Endothelial cell of umbilical vein (primary cell): Measurements from ENCODE around the gene FBXW11. TPM values are rescaled to one million over a fixed set of nuclear protein-coding genes. Genes with fewer than 3 reads are reported as not detected.

Experiments used
- BruUV-seq: library from RNA; stranded (reverse); fragments of 400-500 nt; replicated peaks from 2 replicates; lab custom pipeline; 2021; lab: Mats Ljungman, UMichigan
- CTCF ChIA-PET: fragments of 300-600, 350-600 bp; sonication (Branson Sonifier 250); formaldehyde crosslinking; loops from one replicate; lab custom pipeline; 2021; ENCODE audit warnings: antibody characterized with exemption, inconsistent platforms; lab: Charles Lee
- POLR2A ChIA-PET: fragments of 300-600, 350-600 bp; sonication (Branson Sonifier 250); formaldehyde crosslinking; loops from one replicate; lab custom pipeline; 2021; ENCODE audit warnings: antibody characterized with exemption, inconsistent platforms; lab: Charles Lee
- DNase-seq: peaks from one replicate; pipeline ENCODE4 v3.0.0-alpha.2; 2011; ENCODE audit warnings: low read depth, low spot score
- FAIRE-seq: peaks from 2 replicates; lab custom pipeline; 2011; peaks lifted over from hg19 to GRCh38; lab: Jason Lieb, UNC
- H2AFZ ChIP-seq: 2 replicates; pipeline ENCODE4 v1.6.0; 2012; ENCODE audit warnings: low read depth, low read length, control low read depth, inconsistent platforms
- H3K27ac ChIP-seq: 2 replicates; pipeline ENCODE4 v1.5.1; 2011; ENCODE audit warnings: low read depth, mild to moderate bottlenecking, control low read depth, low read length, moderate library complexity; ENCODE audit not compliant: insufficient read depth
- H3K27me3 ChIP-seq, 2 experiments: 2 replicates each; pipeline versions ENCODE4 v1.6.0 to v1.6.1; 2011; ENCODE audit warnings: low read length in 2 of 2, mixed read lengths in 1 of 2; ENCODE audit not compliant: control insufficient read depth in 2 of 2, insufficient read depth in 2 of 2
- H3K36me3 ChIP-seq, 2 experiments: 2 replicates in 1 of 2; 3 replicates in 1 of 2; pipeline ENCODE4 v1.5.1; 2011; ENCODE audit warnings: low read length in 2 of 2, mild to moderate bottlenecking in 1 of 2, moderate library complexity in 1 of 2; ENCODE audit not compliant: control insufficient read depth in 2 of 2, insufficient read depth in 2 of 2; ENCODE audit errors: extremely low read depth in 1 of 2
- H3K4me1 ChIP-seq: 3 replicates; pipeline ENCODE4 v1.5.1; 2011; ENCODE audit warnings: mild to moderate bottlenecking, low read length; ENCODE audit not compliant: control insufficient read depth, insufficient read depth; ENCODE audit errors: extremely low read depth
- H3K4me2 ChIP-seq: 2 replicates; pipeline ENCODE4 v1.6.1; 2011; ENCODE audit warnings: low read length, control low read depth, mixed read lengths; ENCODE audit not compliant: insufficient read depth
- H3K4me3 ChIP-seq, 3 experiments: fragments of 200-600 bp in 1 of 3; sonication (generic), shearing (Covaris generic) in 1 of 3; replicated peaks in 1 of 3; 2 replicates each; pipeline ENCODE4 v1.5.1; 2011 to 2016; ENCODE audit warnings: control low read depth in 3 of 3, low read length in 3 of 3, mild to moderate bottlenecking in 2 of 3, inconsistent platforms in 1 of 3, low read depth in 1 of 3, moderate library complexity in 1 of 3; ENCODE audit not compliant: insufficient read depth in 1 of 3
- H3K79me2 ChIP-seq: 2 replicates; pipeline ENCODE4 v1.6.0; 2012; ENCODE audit warnings: low read length, inconsistent platforms; ENCODE audit not compliant: control insufficient read depth, insufficient read depth
- H3K9ac ChIP-seq: replicated peaks from 2 replicates; pipeline ENCODE3; 2011; ENCODE audit warnings: low read length, control low read depth; ENCODE audit not compliant: insufficient read depth; ENCODE audit errors: extremely low read depth
- H3K9me1 ChIP-seq: replicated peaks from 3 replicates; pipeline ENCODE4 v1.6.0; 2011; ENCODE audit warnings: mild to moderate bottlenecking, low read length; ENCODE audit not compliant: control insufficient read depth, insufficient read depth; ENCODE audit errors: extremely low read depth
- H3K9me3 ChIP-seq: replicated peaks from 2 replicates; pipeline ENCODE4 v1.5.1; 2012; ENCODE audit warnings: low read length, inconsistent platforms; ENCODE audit not compliant: control insufficient read depth, insufficient read depth
- H4K20me1 ChIP-seq: replicated peaks from 2 replicates; pipeline ENCODE3; 2011; ENCODE audit warnings: mild to moderate bottlenecking, low read length; ENCODE audit not compliant: control insufficient read depth, insufficient read depth; ENCODE audit errors: extremely low read depth
- CTCF ChIP-seq, 2 donors: IDR thresholded peaks; 1 replicate in 1 of 2; 2 replicates in 1 of 2; pipeline ENCODE4 v1.5.1; 2011; ENCODE audit warnings: low read length in 2 of 2, mild to moderate bottlenecking in 2 of 2, moderate library complexity in 2 of 2, control low read depth in 1 of 2, inconsistent platforms in 1 of 2, low read depth in 1 of 2; ENCODE audit not compliant: insufficient read depth in 1 of 2; ENCODE audit errors: extremely low read depth in 1 of 2
- EZH2 ChIP-seq: IDR thresholded peaks from 2 replicates; pipeline ENCODE4 v1.6.1; 2012; ENCODE audit warnings: borderline replicate concordance, low read depth, mild to moderate bottlenecking, moderate library complexity, low read length, inconsistent platforms; ENCODE audit not compliant: severe bottlenecking
- FOS ChIP-seq: IDR thresholded peaks from 2 replicates; pipeline ENCODE4 v1.6.1; 2011; ENCODE audit warnings: mild to moderate bottlenecking, low read length, moderate library complexity, borderline replicate concordance; ENCODE audit not compliant: insufficient read depth
- GATA2 ChIP-seq: IDR thresholded peaks from 2 replicates; pipeline ENCODE4 v1.7.0; 2011; ENCODE audit warnings: low read depth, mild to moderate bottlenecking, moderate library complexity, mixed read lengths, low read length; ENCODE audit not compliant: insufficient read length, insufficient read depth
- JUN ChIP-seq: IDR thresholded peaks from 2 replicates; pipeline ENCODE4 v1.6.1; 2011; ENCODE audit warnings: borderline replicate concordance, low read depth; ENCODE audit not compliant: insufficient read length, insufficient read depth
- MAX ChIP-seq: IDR thresholded peaks from 2 replicates; pipeline ENCODE4 v1.6.1; 2011; ENCODE audit not compliant: insufficient read depth, insufficient read length
- MYC ChIP-seq: IDR thresholded peaks from one replicate; pipeline ENCODE4 v1.6.1; 2011; ENCODE audit warnings: mild to moderate bottlenecking, low read depth, low read length
- POLR2A ChIP-seq: IDR thresholded peaks from 2 replicates; pipeline ENCODE4 v1.6.1; 2012; ENCODE audit warnings: low read depth, mild to moderate bottlenecking, control low read depth, low read length
- POLR2AphosphoS5 ChIP-seq: IDR thresholded peaks from 2 replicates; pipeline ENCODE4 v1.6.1; 2012; ENCODE audit warnings: low read depth, mild to moderate bottlenecking, control low read depth, low read length, moderate library complexity; ENCODE audit not compliant: insufficient read depth
- dilution Hi-C: fragments of 300-500 bp; cut with MboI; formaldehyde crosslinking; loops from one replicate; pipeline ENCODE4 v1.15.0; 2019; ENCODE audit warnings: low sequenced_read_pairs; ENCODE audit not compliant: extremely low pct_ligation_motif_present
- intact Hi-C: fragments of 100-400 bp; cut with micrococcal nuclease; formaldehyde crosslinking; loops from one replicate; pipeline ENCODE4 v1.10.0; 2022
- polyA plus RNA-seq, 4 experiments: library from polyadenylated mRNA; depleted of rRNA in 3 of 4; stranded (reverse) in 3 of 4; unstranded in 1 of 4; fragments of >200 nt; gene quantifications; 2 replicates each; pipeline versions ENCODE4 v1.2.1 to v1.2.3, GENCODE V29; 2011 to 2012; ENCODE audit warnings: missing spikeins in 1 of 4
- total RNA-seq: library from RNA; stranded (reverse); gene quantifications from 2 replicates; pipeline ENCODE4 v1.2.3, GENCODE V29; 2021

Gene FBXW11
- total and polyA plus RNA-seq, 2 donors (not counting 3 experiments of a cell fraction or from before 2014, with no cell fraction given): 30.7 to 44.7 TPM

GRCh38 chr5:171848006-171848405 is 158.4 kb downstream of the FBXW11 start:
- Histone ChIP-seq H3K79me2 (no peaks in the 10 kb centered on the region), H3K9me3 (no peaks in the 10 kb centered on the region), H3K4me1 (no peaks in the 10 kb centered on the region), H3K4me2 (no peak overlapping the region), H3K9ac (no peak overlapping the region), H2AFZ (no peak overlapping the region), H3K4me3 (no peak overlapping the region), H4K20me1 (no peaks in the 10 kb centered on the region), H3K36me3 (no peaks in the 10 kb centered on the region), H3K9me1 (no peaks in the 10 kb centered on the region), H3K27ac (no peak overlapping the region), H3K27me3 (no peaks in the 10 kb centered on the region)
- POLR2A ChIA-PET: no interaction called here
- no peak for TF ChIP-seq EZH2
- intact Hi-C loops (no loop called here), dilution Hi-C loops (no loop called here)
- CTCF ChIA-PET: interaction anchor here (3.3 kb wide), 1 partner anchor 428 kb away, joined by 16 read pairs; the partner anchor contains the start of gene FGF18
- FAIRE-seq: no peak
- no peak for DNase-seq
- BruUV-seq: no TSS peak

- Histone ChIP-seq H3K9ac (no peak overlapping the region), H3K4me1 (peaks cover 4% of the 10 kb centered on the region), H3K79me2 (no peaks in the 10 kb centered on the region), H3K36me3 (no peaks in the 10 kb centered on the region), H4K20me1 (no peaks in the 10 kb centered on the region), H3K4me3 (no peak overlapping the region), H3K9me1 (no peaks in the 10 kb centered on the region), H3K9me3 (no peaks in the 10 kb centered on the region), H3K4me2 (no peak overlapping the region), H2AFZ (no peak overlapping the region), H3K27me3 (no peaks in the 10 kb centered on the region), H3K27ac (no peak overlapping the region)
- BruUV-seq: no TSS peak
- intact Hi-C loops: no loop called here
- POLR2A ChIA-PET: no interaction called here
- no peak for DNase-seq
- FAIRE-seq: no peak
- CTCF ChIA-PET: no interaction called here
- dilution Hi-C loops: no loop called here
- TF ChIP-seq GATA2 (no peak), MYC (no peak), POLR2AphosphoS5 (no peak), CTCF (IDR thresholded peaks at IDR 0.05; ENCODE audit: extremely low read depth in 1 of 2, insufficient read depth in 1 of 2, low read depth in 1 of 2, low read length in 2 of 2) (no peak), MAX (no peak), JUN (no peak), FOS (no peak), EZH2 (no peak), POLR2A (no peak)
Observed at GRCh38 chr5:171847026-171847425, 159.4 kb downstream of the FBXW11 start.
